ENCODE results near the gene PTPRM. TPM values are rescaled to one million over a fixed set of nuclear protein-coding genes. Genes with fewer than 3 reads are reported as not detected.

Gene PTPRM
- total RNA-seq, 2 donors from 2014 or later = 53.4 to 64.7 TPM

DNA sequence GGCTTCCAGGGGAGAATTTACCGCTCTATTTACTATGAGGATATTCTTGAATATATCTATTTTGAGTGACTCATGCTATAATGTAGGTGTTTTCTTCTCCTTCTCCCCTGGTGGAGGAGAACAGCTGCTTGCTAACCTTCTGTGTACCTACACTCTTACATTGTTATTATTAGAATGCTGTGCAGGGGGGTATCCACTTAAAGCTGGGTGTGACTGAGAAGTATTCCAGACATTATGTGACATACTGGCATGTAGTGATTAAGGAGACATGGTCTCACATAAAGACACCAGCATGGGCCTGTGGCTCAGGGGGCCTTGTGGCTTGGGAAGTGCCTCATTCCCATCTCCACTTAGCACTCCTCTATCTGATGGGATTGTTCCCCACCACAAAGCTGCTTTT lies 287.9 kb downstream of the PTPRM start:
- intact Hi-C loops (cut with DNase I) = no loop called here
- DNase-seq (ENCODE audit: low spot score) = no peak

DNA sequence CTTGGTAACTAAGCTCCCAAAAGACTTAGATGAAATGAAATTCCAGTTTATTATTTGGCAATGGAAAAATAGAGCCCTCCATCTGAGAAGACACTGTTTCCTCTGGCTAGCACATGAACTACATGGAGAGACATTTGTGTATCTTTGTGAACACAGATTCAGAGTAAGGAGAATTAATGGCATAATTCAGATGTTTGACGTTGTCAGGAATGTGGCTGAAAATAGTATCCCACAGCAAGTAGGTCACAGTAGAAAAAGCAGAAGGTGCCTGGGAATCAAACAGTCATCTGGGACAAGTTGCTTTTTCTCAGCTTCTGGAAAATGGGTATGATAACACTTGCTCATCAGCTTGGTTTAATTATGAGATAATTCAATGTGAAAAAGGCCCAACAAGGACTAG lies 288.6 kb downstream of the PTPRM start:
- DNase-seq (ENCODE audit: low spot score) = no peak
- intact Hi-C loops (cut with DNase I) = no loop called here

DNA sequence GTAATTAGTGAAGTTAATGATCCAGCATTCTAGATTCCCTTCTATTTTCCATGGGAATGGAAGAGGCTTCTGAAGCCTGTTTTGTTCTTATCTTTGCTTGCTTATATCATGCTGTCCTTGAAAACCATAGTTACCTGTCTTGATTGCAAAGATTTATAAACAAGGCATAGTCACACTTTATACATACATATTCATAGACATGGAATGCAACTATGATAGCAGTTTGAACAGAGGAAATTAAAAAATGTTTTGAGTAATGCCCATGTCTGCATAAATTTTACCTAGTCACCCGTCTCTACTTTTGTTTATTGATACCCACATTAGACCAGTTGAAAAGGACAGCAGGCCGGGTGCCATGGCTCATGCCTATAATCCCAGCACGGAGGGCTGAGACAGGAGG lies 289.0 kb downstream of the PTPRM start:
- intact Hi-C loops (cut with DNase I) = no loop called here
- DNase-seq (ENCODE audit: low spot score) = no peak

DNA sequence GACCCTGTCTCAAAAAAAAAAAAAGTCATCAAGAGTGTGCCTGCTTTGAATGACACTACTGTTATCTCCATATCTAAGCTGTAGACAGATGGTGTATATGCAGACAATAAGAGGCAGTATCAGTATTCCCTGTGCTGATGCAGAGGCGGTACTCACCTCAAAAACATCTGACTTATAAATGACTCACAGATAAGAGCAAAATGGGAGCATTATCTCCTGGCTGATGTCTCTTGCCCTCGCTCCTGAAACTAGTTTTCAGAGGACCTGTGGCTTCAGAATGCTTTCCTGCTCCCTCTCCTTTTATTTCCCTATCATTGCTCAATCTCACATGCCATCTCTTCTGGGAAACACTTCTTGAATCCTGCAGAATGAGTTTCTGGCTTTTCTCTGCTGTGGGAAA lies 289.6 kb downstream of the PTPRM start:
- DNase-seq (ENCODE audit: low spot score) = no peak
- intact Hi-C loops (cut with DNase I) = no loop called here

DNA sequence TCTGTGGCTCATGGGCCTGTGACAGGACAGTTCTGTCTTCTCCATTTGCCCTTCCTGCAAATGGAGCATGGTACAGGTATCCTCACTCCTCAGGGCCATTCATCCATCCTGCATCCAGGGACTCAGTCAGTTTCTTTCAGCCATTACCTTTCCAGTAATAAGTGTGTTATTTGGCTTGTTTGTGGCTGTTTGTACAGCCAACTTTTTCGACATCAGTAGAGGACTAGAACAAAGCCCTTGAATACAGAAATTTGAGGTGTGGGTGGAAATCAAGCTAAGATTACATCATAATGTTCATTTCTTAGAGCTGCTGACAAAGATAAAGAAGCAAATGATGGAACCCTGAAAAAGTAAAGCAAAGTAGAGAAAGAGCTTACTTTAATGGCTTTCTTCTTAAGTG lies 290.4 kb downstream of the PTPRM start:
- intact Hi-C loops (cut with DNase I) = no loop called here
- no peak for DNase-seq (ENCODE audit: low spot score)

DNA sequence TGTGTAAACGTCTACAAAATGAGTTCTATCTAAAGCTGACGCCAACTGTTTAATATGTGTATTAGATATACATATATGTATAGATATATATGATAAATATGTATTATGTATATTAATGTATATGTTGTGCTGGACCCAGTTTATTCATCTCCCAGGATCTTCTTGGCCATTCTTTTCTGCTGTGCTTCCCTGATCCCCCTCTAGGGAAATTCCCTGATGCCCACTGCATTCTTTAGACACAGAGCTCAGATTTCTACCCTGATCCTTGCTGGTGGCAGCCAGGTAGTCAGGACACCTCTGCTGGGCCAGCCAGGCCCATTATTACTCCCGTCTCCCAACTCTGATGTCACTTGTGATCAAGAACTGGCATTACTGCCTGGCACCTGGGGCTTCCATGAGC lies 292.0 kb downstream of the PTPRM start:
- DNase-seq (ENCODE audit: low spot score) = no peak
- intact Hi-C loops (cut with DNase I) = no loop called here

DNA sequence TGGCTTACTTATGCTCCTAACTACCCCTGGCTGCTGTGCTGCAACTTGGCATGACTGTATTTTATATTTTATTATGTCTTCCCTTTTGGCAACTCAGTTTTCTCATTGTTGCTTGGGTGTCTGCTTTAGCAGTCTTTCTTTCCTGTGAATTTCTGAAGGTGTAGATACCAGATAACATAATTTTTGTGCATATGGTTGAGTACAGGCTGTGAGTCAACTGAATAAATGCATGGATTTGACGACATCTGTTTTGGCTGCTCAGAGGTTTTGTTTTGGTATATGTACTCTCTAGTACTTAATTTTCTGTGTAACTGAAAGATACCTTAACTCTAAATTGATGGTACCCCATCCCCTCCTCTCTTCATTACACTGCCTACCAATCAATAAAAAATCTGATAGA lies 303.1 kb downstream of the PTPRM start:
- no peak for DNase-seq (ENCODE audit: low spot score)
- intact Hi-C loops (cut with DNase I) = no loop called here

DNA sequence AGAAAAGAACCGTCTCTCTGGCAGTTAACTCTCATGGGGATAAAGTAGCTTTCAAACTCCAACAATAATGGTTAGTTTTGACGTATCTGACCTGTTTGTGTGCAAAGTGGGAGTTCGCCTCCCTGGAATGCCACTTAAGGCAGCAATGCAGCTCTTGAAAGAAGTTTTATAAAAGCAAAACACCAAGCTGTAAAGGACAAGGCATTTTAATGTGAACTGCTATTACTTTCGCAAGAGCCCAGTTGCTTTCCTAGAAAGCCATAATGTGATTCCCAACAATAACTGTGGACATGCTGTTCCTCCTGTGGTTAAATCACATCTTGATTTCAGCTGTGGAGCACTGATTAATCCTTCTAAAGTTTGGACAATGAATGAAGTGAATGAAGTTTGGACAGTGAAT lies 303.7 kb downstream of the PTPRM start:
- DNase-seq (ENCODE audit: low spot score) = no peak
- intact Hi-C loops (cut with DNase I) = no loop called here

DNA sequence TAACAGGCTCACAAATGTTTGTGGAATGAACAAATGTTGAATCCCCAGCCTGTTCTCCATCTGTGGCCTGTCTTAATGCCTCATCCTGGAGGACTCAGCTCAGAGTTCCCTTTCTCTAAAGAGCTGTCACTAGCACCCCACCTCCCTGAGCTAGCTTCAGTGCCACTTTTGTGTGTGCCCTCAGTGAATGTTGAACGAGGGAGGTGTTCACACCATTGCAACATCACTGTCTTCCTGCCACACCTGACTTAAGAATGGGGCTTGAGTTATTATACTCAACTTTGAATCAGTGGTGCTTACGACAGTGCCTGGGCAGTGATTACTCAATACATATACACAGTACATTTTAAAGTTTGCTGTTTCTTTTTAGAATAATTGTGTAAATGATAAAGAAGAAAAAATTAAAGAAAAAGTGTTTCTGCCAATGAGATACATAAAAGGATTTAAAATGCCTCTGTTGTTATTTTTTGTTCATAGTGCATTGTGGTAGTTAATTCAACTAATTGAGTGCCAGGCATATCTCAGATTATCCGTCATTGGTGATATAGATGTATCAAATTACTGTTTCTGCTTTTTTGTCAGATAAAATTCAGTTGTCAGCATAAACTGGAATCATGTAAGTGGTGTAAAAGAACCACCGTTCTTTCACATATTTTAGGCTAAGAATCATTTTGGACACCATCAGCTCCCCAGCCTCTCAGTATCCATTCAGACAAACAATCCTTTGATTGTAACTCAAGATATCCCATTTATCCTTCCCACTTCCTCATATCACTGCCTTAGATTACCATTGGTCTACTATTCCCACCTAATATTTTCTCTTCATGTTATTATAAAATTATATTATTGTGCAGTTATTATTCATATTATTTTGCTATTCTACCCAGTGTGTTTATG lies 304.7 kb downstream of the PTPRM start:
- intact Hi-C loops (cut with DNase I) = no loop called here
- DNase-seq (ENCODE audit: low spot score) = no peak

DNA sequence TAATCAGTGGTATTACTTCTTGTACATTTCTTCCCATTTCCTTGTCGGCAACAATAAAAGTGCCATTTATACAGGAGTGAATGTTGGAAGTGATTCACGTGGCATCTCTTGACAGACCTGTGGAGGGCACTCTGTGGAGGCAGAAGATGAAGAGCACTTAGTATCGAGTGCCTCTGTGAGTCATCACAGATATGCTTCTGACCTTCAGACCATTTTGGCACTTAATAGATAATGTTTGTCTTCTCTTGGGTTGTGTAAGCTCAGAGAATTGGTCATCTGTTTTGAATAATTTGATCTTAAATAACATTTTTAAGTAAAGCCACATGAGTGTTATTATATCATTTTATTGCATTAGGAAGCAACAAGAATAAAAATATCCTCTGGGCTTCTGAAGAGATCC lies 305.5 kb downstream of the PTPRM start:
- intact Hi-C loops (cut with DNase I) = no loop called here
- no peak for DNase-seq (ENCODE audit: low spot score)

DNA sequence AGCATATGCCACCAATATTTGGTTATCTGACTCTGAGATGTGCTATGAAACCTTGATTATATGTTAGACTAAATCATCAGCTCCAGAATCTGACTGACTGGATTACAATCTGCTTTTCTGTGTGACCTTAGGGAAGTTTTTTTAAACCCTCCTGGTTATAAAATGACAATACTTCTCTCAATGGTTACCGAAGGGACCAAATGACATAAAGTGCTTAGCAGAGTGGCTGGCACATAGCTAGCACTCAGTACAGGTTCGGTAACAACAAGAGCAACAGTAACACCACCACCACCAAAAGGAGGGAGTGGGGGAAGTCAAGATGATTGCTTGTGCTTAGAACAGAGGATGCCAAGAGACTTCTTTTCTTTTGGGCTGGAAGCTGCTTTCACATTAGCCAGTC lies 306.2 kb downstream of the PTPRM start:
- no peak for DNase-seq (ENCODE audit: low spot score)
- intact Hi-C loops (cut with DNase I) = no loop called here

DNA sequence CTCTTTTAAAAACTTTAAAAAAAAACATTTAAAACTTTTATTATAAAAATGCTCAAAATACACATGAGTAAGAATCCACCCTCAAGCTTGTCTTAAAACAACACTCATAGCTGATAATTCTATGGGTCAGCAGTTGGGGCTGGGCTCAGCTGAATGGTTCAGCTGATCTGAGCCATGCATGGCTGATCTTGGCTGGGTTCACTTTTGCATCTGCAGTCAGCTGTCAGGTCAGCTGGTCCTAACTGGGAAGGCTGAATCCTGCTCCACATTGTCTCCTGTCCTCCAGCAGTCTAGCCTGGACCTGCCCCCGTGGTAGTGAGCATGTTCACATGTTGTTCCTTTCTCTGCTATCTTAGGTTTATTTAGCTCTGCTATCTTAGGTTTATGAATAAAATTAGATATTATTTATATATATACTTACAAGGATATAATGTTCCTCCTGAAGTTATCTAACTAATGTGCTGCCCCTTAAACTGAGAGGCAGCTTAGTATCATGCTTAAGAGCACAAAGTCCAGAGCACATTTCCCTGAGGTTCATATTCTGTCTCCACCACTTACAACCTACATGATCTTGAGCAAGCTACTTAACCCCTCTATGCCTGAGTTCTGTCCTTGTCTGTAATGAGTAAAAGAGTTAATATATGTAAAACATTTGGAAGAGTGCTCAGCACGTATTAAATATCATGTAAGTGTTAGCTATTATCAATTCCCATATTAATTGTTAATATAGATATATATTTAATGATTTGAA lies 309.4 kb downstream of the PTPRM start:
- DNase-seq (ENCODE audit: low spot score) = no peak
- intact Hi-C loops (cut with DNase I) = no loop called here

DNA sequence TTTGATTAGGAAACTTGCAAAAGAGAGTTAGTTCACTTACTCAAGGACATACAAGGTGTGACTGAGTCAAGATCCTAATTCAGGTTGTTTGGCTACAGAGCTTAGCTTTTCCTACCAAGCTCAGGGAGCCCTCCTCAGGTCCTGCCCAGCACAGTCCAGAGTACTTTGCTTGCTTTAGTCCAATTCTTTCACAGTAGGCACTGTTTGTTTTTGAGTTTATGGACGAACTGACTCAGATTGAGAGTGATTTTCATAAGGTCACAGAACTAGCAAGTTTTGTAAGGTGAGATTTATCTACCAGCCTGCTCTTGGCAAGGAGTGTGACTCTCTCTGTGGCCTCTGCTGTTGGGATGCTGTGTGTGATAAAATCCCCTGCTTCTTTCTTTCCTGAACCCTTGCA lies 310.5 kb downstream of the PTPRM start:
- intact Hi-C loops (cut with DNase I) = no loop called here
- DNase-seq (ENCODE audit: low spot score) = no peak

DNA sequence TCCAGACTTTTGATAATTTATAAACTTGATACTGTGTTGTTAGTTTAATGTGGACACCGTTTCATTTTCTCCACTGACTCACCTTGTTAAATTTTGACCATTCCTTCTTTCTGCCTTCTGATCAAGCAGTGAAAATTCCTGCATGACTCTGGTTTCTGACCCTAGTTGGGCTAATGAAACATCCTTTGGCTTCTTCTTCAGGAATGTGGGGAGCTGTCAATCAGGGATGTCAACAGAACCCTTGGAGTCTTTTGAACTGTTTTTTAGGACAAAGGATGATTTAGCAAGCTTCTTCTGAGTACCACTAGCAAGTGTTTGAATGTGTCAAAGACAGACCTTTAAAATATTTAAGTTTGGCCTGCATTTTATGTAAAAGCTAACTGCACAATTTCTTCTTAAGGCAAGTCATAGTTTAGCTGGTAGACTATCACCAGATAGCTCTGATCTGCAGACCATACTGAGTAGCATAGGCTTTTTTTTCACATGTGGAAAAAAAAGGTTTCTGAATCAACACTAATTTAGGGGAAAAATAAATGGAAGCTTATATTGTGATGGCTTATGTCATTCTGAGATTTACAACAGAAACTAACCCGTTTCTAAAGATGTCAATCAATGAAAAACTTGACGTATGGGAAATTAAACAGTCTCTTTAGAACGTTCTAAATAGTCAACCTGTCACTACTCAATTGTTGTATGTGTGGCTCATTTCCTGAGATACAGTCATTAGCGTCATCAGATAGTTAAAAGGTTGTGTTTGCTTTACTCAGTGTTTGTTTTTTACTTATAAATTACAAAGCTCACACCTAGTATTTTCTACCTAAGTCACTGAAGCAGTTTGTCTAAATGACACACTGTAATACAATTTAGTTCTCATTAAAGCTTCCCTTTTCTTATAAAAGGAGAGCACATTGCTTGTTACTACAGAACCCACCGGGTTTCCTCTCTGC lies 311.4 kb downstream of the PTPRM start:
- intact Hi-C loops (cut with DNase I) = no loop called here
- no peak for DNase-seq (ENCODE audit: low spot score)

DNA sequence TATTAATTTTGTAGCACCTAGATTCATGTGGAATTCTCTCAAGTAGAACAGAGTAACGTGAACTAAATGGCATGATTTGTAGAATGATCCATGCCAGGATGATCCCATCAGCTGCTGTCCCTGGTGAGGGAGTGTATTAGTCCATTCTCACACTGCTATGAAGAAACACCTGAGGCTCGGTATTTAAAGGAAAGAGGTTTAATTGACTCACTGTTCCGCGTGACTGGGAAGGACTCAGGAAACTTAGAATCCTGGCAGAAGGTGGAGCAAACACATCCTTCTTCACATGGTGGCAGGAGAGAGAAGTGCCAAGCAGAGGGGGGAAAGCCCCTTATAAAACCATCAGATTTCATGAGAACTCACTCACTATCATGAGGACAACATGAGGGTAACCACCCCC lies 312.6 kb downstream of the PTPRM start:
- intact Hi-C loops (cut with DNase I) = loop anchor here in 1 of 2 donors (5.0 kb wide), 1 partner anchor 678 kb away; no protein-coding TSS in a partner anchor
- DNase-seq (ENCODE audit: low spot score) = no peak

DNA sequence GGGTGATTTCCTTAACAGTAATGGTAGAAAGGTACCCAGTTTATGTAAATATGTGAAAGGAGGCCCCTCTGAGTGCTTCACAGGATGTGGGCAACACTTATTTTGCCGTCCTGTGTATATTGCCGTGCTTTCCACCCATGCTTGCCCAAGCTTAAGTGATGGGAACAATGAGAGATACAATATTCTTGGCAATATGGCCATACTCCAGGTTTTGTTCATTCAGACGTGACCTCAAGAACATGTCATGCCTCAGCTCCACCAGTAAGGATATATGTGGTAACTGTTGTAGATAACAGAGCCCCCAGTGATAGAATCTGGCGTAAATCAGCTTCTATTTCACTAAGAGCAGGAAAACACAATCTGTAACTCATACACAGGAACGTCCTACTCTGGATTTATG lies 318.7 kb downstream of the PTPRM start:
- no peak for DNase-seq (ENCODE audit: low spot score)
- intact Hi-C loops (cut with DNase I) = no loop called here

DNA sequence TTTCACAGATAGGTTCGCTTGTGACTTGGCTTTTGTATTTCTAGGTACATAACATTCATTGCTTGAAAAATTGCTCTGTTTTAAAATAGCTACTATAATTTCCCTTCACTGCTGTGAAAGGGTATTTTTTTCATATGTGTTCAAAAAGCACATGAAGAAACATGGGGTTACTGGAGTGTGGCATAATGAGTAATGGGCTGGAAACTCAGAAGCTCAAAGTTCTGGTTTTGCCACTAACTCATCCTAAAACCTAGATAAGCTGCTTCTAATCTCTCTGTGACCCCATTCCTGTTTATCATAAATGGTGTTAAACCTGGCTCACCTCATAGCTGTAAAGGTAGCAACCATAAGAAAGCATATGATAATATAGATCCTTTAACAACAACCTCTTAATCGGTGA lies 319.3 kb downstream of the PTPRM start:
- no peak for DNase-seq (ENCODE audit: low spot score)
- intact Hi-C loops (cut with DNase I) = no loop called here

DNA sequence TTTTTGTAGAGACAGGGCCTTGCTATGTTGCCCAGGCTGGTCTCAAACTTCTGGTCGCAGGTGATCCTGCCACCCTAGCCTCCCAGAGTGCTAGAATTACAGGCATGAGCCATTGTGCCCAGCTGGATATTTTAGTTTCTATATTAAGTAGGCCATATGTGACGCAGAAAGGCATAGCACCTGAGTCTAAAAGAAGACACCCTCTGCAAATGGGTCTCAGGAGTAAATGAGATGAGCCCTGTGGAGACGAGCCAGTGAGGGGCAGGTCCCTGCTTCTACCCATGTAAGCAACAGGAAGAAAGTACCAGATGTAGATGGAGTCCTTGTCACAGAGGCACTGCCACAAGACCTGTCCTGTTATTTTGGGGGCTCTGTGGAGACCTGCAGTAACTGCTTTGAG lies 322.4 kb downstream of the PTPRM start:
- no peak for DNase-seq (ENCODE audit: low spot score)
- intact Hi-C loops (cut with DNase I) = no loop called here

DNA sequence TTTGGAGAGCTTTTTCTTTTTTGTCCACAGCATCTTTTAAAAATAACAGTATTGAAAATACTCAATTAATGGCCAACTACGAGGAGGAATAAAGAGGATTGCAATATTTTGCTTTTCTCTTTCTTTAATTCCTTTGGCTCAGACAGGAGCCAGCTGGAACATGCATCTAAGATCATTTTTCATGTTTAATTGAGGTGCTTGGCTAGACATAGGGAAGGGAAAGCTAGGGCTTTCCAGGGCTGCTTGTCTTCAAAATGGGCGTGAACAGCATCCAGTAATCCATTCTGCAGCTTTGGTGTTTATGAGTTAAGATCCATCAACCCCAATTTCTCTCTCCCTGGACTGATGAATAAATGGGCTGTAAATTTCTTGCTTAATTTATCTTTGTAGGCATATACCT lies 323.0 kb downstream of the PTPRM start:
- intact Hi-C loops (cut with DNase I) = no loop called here
- DNase-seq (ENCODE audit: low spot score) = no peak

DNA sequence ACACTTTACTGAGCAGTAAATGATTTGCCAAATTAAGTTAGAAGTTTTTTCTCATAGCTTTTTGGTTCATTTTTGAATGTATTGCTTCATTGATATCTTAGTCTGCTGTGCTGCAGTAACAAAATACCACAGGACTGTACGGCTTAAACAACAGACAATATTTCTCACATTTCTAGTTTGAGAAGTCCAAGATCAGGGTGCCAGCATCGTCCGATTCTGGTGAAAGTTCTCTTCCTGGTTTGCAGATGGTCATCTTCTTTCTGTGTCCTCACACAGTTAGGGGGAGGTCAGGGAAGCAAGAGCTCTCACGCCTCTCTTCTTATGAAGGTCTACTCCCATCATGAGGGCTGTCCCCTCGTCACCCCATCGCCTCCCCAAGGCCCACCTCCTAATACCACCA lies 325.4 kb downstream of the PTPRM start:
- intact Hi-C loops (cut with DNase I) = no loop called here
- no peak for DNase-seq (ENCODE audit: low spot score)
